Activated effector memory CD4-positive, alpha-beta T cell treated with Interleukin-2 at 50 U/mL for 16 hours (primary cell): ENCODE results near the gene IHH.

Experiments
- DNase-seq: peaks from one replicate; pipeline ENCODE4 v3.0.0-alpha.2; 2020

IHH gene

DNA sequence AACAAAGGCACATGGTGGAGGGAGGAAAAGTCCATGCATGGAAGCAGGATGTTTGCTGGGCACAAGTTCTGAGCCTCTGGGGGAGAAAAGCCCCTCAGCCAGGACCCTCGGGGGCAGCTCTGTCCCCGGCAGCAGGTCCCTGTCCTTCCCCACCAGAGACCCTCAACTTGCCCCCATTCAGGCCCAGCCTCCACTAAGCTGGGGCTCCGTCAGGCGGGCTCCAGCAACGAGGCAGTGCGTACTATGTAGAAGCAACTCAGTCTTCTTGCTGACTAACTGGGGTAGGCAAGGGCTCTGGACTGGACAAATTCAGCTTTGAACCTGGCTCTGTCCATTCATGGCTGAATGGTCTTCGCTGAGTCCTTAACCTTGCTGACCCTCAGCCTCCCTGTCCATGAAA, 42.4 kb downstream of the IHH start:
- no peak for DNase-seq

DNA sequence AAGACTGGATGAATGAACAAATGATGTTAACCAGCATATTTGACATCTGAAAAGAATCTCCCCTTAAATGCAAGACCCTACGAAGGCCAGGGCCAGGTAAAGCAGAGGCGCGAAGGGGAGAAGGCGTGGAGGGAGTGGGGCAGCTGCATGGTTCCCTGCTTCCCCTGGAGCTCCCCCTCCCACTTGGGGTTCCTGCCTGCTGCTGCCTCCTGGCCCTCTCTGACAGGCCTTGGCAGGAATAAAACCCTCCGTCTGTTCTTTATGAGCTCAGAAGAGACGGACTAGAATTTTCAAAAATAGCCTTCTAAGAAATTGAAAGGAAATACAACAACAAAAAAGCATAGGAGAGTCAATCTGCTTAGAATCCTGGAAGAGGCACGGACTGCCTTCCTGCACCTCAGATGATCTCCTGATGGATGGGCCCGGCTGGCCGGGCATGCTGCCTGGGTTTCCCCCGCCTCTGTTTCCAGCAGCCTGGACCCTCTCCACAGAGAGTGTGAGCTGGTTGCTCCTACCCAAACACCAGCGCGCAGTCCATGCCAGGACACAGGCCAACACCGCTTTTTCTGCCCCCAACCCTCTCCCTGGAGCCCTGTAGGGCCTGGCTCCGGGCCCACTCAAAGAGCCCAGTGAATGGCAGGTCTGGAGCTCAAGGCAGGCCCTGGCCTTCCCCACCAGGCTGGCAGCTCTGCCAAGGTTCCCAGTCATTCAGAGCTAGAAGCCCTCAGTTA, 43.4 kb downstream of the IHH start:
- no peak for DNase-seq

DNA sequence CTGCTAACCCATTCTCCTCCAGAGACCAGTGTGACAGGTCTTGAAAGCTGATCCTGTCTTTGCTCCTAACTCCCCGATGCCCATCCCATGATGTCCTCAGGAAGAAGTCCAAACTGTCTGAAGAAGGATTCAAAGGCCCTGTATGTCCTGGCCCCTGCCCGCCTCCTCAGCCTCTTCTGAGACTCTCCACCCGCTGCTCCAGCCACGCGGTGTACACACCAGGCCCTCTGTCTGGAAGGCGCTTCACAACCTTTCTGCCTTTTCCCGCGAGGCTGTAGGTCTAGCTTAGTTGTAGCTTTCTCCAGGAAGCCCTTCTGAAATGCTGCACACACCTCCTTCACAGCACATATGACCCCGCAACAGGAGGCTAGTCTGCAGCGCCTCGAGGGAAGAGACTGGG, 44.0 kb downstream of the IHH start:
- DNase-seq: no peak

DNA sequence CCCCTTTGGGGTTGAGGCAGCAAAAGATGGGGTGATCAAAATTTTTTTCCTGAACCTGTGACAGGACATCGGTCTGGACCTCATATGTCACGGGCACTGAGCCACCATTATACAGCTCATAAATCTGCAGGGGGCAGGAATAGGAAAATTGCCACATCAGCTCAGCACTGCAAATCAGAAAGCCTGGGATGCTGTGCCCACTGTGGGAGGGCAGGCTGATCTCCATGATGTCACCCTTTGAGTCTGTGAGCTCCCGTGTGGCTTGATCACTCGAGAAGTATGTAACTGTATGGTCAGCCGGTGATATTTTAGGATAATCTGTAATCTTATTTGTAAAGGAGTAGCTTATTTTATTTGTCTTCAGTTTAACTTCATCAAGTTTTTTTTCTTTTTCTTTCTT, 49.8 kb downstream of the IHH start:
- no peak for DNase-seq

DNA sequence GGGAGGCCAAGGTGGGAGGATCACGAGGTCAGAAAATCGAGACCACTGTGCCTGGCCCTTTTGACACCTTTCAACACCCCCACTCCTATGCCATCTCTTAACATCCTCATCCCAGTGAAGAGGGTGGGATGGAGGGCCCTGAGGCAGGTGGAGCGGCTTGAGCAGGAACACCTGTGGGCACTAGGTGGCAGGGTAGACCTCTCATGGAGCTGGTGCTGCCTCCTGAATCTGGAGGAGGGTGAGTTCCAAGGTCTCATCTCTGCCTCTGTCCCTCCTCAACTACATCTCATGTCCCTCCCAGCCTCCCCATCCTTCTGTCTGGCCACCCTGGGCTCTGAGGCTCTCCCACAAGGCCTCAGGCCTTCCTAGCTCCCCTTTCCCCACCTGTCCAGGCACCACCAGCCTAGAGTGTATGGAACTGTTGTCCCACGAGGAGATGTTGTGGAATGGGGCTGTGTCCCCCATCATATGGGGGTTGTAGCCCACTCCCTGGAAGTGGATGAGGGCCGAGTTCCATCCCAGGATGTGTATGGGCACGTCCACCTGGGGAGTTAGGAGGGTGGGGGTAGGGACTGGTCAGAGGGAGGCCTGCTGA, 50.5 kb downstream of the IHH start:
- no peak for DNase-seq

DNA sequence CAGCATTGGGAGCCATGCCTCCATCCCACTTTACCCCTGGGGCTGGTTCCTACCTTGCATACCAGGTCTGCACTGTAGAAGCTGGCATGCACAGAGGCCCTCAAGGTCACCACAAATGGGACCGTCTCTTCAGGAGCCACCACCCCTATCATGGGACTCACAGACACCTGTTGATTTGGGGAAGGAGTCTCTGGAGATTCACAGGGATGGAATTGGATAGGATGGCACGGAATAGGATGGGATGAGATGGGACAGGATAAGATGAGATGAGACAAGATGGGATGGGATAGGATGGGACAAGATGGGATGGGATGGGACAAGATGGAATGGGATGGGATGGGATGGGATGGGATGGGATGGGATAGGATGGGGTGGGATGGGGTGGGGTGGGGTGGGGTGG, 51.4 kb downstream of the IHH start:
- DNase-seq: no peak
